ENCODE results near the gene KISS1. TPM values are rescaled to one million over a fixed set of nuclear protein-coding genes. Genes with fewer than 3 reads are reported as not detected.

The KISS1 gene
- polyA plus RNA-seq, 1 donor from 2014 or later: not detected

DNA sequence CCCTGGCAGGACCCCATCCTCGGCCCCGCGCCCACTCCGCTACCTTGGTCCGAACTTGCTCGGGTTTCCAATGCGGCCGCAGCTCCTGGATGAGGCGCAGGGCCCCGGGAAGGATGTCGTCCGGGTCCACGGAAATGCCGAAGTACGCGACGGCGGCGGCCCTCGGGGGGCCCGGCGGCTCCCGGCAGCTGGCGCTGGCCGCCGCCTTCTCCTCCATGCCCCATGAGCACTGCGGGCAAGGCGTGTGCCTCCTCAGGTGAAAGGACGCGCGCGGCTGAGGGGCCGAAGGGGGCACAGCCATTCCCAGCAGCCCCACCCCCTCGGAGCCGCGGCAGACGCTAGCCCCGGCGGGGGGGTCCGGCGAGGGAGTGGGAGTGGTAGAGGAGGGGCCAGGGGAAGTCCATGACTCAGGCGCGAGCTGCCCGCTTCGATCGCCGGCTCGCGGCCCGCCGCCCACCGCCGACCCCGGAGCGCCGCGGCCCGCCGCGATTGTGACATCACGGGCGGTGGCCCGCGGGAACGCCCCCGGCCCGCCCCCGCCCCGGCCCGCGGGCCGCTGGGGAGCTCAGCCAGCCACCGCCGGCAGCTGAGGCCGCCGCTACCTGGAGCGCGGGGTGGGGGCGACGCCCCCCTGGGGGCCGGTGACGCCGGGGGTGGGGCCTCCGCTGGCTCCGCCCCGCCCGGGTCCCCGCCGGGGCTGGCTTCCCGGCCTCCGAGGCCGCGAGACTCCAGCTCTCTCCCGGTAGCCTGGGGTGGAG is 44.6 kb downstream of the KISS1 start, which contains the start of gene ETNK2:
ETNK2 (minus strand) TSS at position 493 of the 758 bp plus-strand sequence; CDS start at position 301, 192 bp downstream.
- Histone ChIP-seq H3K9me3 (ENCODE audit: low read length) (no peaks in the 10 kb centered on the region), H3F3A (ENCODE audit: insufficient read depth, low read length, poor library complexity, severe bottlenecking) (no peaks in the 10 kb centered on the region), H3K4me2 (ENCODE audit: low read length) (peak within 1 kb of the TSS; percentile 35), H3K9me2 (ENCODE audit: insufficient read depth, low read length) (no peaks in the 10 kb centered on the region), H3K36me3 (ENCODE audit: insufficient read depth, low read length) (no peaks in the 10 kb centered on the region), H3K27me3 (ENCODE audit: insufficient read depth, low read depth, low read length) (peaks cover 27% of the 10 kb centered on the region), H4K20me1 (ENCODE audit: insufficient read depth) (no peaks in the 10 kb centered on the region), H3K9ac (ENCODE audit: low read length) (peak within 1 kb of the TSS; percentile 76), H2AFZ (ENCODE audit: low read depth, low read length) (peak within 1 kb of the TSS; percentile 54), H3K27ac (ENCODE audit: low read length) (no peak within 1 kb of the TSS), H3K79me2 (replicated peaks; ENCODE audit: insufficient read depth, low read length) (no peaks in the 10 kb centered on the region), H3K4me3 (ENCODE audit: low read length) (peak within 1 kb of the TSS; percentile 85)
- TF ChIP-seq EP300 (conservative IDR thresholded peaks at IDR 0.05; ENCODE audit: poor library complexity, severe bottlenecking) (no peak), SMC3 (conservative IDR thresholded peaks at IDR 0.05; ENCODE audit: poor library complexity) (no peak), POLR2AphosphoS5 (IDR thresholded peaks at IDR 0.05) (peak; percentile 42), RAD21 (conservative IDR thresholded peaks at IDR 0.05) (no peak), MXI1 (conservative IDR thresholded peaks at IDR 0.05; ENCODE audit: poor library complexity, severe bottlenecking) (no peak), EZH2 (IDR thresholded peaks at IDR 0.05; ENCODE audit: borderline replicate concordance, insufficient read depth, low read length, poor library complexity, severe bottlenecking) (no peak), TAF1 (IDR thresholded peaks at IDR 0.05; ENCODE audit: low read depth) (no peak), CTCF (IDR thresholded peaks at IDR 0.05; ENCODE audit: poor library complexity, severe bottlenecking) (no peak)
- TF ChIP-seq, protein P1, sequence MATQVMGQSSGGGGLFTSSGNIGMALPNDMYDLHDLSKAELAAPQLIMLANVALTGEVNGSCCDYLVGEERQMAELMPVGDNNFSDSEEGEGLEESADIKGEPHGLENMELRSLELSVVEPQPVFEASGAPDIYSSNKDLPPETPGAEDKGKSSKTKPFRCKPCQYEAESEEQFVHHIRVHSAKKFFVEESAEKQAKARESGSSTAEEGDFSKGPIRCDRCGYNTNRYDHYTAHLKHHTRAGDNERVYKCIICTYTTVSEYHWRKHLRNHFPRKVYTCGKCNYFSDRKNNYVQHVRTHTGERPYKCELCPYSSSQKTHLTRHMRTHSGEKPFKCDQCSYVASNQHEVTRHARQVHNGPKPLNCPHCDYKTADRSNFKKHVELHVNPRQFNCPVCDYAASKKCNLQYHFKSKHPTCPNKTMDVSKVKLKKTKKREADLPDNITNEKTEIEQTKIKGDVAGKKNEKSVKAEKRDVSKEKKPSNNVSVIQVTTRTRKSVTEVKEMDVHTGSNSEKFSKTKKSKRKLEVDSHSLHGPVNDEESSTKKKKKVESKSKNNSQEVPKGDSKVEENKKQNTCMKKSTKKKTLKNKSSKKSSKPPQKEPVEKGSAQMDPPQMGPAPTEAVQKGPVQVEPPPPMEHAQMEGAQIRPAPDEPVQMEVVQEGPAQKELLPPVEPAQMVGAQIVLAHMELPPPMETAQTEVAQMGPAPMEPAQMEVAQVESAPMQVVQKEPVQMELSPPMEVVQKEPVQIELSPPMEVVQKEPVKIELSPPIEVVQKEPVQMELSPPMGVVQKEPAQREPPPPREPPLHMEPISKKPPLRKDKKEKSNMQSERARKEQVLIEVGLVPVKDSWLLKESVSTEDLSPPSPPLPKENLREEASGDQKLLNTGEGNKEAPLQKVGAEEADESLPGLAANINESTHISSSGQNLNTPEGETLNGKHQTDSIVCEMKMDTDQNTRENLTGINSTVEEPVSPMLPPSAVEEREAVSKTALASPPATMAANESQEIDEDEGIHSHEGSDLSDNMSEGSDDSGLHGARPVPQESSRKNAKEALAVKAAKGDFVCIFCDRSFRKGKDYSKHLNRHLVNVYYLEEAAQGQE (IDR thresholded peaks at IDR 0.05; ENCODE audit: borderline replicate concordance): peak; percentile 19

GRCh38 chr1:204150702-204151551 is 45.4 kb downstream of the KISS1 start:
- no peaks in the 10 kb centered on the region for H4K20me1 ChIP-seq (ENCODE audit: insufficient read depth)
- no peak overlapping the region for H3K27ac ChIP-seq (ENCODE audit: low read length)
- H3K4me3 ChIP-seq (ENCODE audit: low read length): peak overlapping the region; percentile 85
- H3F3A ChIP-seq (ENCODE audit: insufficient read depth, low read length, poor library complexity, severe bottlenecking): no peaks in the 10 kb centered on the region
- TF ChIP-seq RAD21 (conservative IDR thresholded peaks at IDR 0.05) (no peak), EP300 (conservative IDR thresholded peaks at IDR 0.05; ENCODE audit: poor library complexity, severe bottlenecking) (no peak), SMC3 (conservative IDR thresholded peaks at IDR 0.05; ENCODE audit: poor library complexity) (no peak), TAF1 (IDR thresholded peaks at IDR 0.05; ENCODE audit: low read depth) (no peak), POLR2AphosphoS5 (IDR thresholded peaks at IDR 0.05) (no peak)
- TF ChIP-seq, protein P1 (IDR thresholded peaks at IDR 0.05; ENCODE audit: borderline replicate concordance): no peak
- no peaks in the 10 kb centered on the region for H3K79me2 ChIP-seq (replicated peaks; ENCODE audit: insufficient read depth, low read length)
- H3K4me2 ChIP-seq (ENCODE audit: low read length): peak overlapping the region; percentile 35
- H3K9ac ChIP-seq (ENCODE audit: low read length): peak overlapping the region; percentile 76
- no peaks in the 10 kb centered on the region for H3K36me3 ChIP-seq (ENCODE audit: insufficient read depth, low read length)
- H3K27me3 ChIP-seq (ENCODE audit: insufficient read depth, low read depth, low read length): peaks cover 27% of the 10 kb centered on the region
- H3K9me3 ChIP-seq (ENCODE audit: low read length): no peaks in the 10 kb centered on the region
- H3K9me2 ChIP-seq (ENCODE audit: insufficient read depth, low read length): no peaks in the 10 kb centered on the region
- H2AFZ ChIP-seq (ENCODE audit: low read depth, low read length): peak overlapping the region; percentile 54

Data from neural cell (in vitro differentiated cells).